GM12874 (cell line): ENCODE data around the gene SV2B.

Experiments used
- TF ChIP-seq, protein P1 (sequence below): IDR thresholded peaks from 2 replicates; pipeline ENCODE4 v1.5.1; 2011; ENCODE audit warnings: low read depth, mild to moderate bottlenecking, control low read depth, low read length, moderate library complexity; ENCODE audit not compliant: insufficient read depth

Gene SV2B

GRCh38 chr15:91278951-91279350 is 178.9 kb downstream of the SV2B start:
- TF ChIP-seq, protein P1, sequence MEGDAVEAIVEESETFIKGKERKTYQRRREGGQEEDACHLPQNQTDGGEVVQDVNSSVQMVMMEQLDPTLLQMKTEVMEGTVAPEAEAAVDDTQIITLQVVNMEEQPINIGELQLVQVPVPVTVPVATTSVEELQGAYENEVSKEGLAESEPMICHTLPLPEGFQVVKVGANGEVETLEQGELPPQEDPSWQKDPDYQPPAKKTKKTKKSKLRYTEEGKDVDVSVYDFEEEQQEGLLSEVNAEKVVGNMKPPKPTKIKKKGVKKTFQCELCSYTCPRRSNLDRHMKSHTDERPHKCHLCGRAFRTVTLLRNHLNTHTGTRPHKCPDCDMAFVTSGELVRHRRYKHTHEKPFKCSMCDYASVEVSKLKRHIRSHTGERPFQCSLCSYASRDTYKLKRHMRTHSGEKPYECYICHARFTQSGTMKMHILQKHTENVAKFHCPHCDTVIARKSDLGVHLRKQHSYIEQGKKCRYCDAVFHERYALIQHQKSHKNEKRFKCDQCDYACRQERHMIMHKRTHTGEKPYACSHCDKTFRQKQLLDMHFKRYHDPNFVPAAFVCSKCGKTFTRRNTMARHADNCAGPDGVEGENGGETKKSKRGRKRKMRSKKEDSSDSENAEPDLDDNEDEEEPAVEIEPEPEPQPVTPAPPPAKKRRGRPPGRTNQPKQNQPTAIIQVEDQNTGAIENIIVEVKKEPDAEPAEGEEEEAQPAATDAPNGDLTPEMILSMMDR: no peak

GRCh38 chr15:91279486-91279885 is 179.4 kb downstream of the SV2B start:
- TF ChIP-seq, protein P1: no peak

DNA sequence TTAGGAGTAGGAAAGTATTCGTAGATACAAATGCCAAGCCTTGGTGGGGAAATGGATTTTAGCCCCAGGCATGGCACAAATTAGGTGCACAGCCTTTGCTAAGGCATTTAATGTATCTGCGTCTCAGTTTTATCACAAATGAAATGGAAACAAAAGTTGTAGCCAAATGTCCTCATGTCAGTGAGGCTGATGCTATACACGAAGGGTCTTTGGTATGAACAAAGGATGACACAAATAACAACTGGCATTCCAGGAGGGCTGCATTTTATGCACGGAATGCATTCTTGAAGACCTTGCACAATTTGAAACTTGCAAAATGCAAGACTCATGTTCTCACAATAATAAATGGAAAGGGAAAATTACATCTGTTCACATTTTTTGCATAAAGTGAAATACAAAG is 181.9 kb downstream of the SV2B start:
- TF ChIP-seq, protein P1: no peak

DNA sequence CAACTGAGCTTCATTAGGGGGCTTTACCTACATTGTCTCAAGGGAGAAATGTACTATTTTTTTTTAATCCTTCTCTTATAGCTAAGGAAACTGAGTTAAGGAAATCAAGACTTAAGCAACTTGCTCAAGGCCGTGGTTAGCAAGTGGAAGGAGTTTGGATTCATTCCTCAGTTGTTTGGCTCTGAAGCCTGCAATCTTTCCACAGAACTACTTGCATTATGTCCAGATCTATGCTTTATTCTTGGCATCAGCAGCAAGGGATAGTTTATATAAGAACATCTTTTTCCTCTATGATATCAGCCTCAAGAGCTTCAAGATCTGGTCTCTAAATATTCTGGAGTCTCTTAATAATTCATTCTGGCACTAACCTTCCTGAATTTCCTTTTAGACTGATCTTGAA is 182.4 kb downstream of the SV2B start:
- TF ChIP-seq, protein P1: no peak

- TF ChIP-seq, protein P1: no peak
Observed at GRCh38 chr15:91283155-91283554, 183.1 kb downstream of the SV2B start.

DNA sequence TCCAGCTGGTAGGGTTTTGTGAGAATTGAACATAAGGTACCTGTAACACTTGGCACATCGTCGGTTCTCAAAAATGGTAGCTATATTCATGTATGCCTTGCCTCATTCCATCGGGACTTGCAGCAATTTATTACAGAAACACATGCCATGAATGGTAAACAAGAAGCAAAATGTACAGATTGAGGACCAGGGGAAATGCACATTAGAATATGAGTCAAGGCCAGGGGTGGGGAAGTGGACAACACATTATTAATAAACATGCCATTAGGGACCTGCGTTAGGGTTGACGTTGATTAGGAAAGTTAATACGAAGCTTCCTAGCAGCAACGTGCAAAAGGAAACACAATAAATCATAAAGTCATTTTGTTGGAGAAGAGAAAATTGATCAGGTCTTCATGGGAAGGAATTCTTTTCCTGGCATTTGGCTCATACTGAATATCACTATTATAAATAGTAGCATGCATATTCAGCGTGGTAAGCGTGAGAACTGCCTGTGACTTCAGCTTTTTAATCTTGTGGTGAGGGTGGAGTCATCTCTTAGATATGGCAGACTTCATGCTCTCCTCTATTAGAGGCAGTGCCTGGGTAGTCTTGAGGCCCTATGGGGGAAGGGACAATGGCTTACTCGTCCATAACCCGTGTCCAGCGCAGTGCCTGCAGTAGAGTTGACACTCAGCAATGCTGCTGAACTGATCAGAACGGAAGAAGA is 184.9 kb downstream of the SV2B start:
- TF ChIP-seq, protein P1: no peak

DNA sequence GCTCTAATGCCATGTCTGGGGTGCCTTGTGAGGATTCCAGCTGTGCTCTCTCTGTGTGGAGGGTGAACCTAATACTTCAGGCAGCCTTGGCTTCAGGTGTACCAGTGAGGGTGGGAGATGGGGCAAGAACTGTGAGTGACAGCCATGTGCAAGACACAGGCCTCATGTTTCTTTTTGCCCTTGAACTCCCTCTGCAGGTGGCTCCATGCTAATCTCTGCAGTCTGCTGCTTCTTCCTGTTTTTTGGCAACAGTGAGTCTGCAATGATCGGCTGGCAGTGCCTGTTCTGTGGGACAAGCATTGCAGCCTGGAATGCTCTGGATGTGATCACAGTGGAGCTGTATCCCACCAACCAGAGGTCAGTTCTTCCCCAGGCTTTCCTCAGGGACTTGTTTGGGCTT is 189.3 kb downstream of the SV2B start:
- TF ChIP-seq, protein P1: 0 out of 2 replicates have a peak, but pooled peaks have one; percentile 10
